ENCODE measurements around the gene UBL3. TPM values are rescaled to one million over a fixed set of nuclear protein-coding genes. Genes with fewer than 3 reads are reported as not detected.

The UBL3 gene, protein sequence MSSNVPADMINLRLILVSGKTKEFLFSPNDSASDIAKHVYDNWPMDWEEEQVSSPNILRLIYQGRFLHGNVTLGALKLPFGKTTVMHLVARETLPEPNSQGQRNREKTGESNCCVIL
- polyA plus RNA-seq (2011; rRNA removed) (16.8 and 24.7 TPM in 2 replicates), polyA minus RNA-seq (2011; rRNA and poly(A)+ RNA removed) (9.9 and 15.0 TPM in 2 replicates)

DNA sequence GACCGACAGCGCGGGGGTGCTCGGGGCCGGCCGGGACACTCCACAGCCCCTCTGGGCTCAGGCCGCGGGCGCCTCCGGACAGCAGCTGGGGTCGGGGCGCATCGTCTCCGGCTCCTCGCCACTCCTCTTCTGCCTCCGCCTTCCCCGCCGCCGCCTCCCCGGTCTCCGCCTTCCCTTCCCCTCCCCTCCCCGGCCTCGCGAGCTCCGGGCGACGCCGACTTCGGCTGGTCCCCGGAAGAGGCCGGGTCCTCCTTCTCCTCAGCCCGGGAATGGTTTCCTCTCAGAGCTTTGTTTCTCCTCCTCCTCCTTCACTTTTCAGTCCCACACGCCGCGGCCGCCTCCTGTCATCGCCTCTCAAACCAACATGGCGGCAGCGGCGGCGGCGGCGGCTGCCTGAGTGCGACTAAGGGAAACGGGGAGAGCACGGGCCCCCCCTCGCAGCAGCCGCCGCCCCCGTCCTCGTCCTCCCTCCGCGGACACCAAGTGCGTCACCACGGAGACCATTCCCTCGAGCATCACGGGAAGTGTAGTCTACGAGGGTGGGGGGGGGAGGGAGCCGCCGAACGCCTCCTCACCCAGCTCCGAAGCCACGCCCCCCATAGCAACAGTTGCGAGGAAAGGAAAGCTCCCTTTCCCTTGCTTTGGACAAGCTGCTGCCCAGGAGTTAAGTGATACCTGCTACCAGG is at the start of gene UBL3:
Gene UBL3 (minus strand): TSS at position 405 of the 686 bp plus-strand sequence. CDS start 1,079 bp downstream, outside the sequence.
- H3K27ac ChIP-seq (ENCODE audit: low read depth, low read length) = peak within 1 kb of the TSS; percentile 99
- no peaks in the 10 kb centered on the region; the same call in 1 of the 2 replicates for H3K9me3 ChIP-seq (ENCODE audit: control insufficient read depth, insufficient read depth, low read length)
- TF ChIP-seq, protein P1, sequence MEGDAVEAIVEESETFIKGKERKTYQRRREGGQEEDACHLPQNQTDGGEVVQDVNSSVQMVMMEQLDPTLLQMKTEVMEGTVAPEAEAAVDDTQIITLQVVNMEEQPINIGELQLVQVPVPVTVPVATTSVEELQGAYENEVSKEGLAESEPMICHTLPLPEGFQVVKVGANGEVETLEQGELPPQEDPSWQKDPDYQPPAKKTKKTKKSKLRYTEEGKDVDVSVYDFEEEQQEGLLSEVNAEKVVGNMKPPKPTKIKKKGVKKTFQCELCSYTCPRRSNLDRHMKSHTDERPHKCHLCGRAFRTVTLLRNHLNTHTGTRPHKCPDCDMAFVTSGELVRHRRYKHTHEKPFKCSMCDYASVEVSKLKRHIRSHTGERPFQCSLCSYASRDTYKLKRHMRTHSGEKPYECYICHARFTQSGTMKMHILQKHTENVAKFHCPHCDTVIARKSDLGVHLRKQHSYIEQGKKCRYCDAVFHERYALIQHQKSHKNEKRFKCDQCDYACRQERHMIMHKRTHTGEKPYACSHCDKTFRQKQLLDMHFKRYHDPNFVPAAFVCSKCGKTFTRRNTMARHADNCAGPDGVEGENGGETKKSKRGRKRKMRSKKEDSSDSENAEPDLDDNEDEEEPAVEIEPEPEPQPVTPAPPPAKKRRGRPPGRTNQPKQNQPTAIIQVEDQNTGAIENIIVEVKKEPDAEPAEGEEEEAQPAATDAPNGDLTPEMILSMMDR (IDR thresholded peaks at IDR 0.05; ENCODE audit: low read depth, low read length) = no peak
- DNase-seq (ENCODE audit: low read depth, low spot score) = peak; percentile 87
- CTCF ChIA-PET = interaction anchor here (0.6 to 13.2 kb wide), 8 partner anchors 10 to 296 kb away, joined by 3 to 198 read pairs (median 6); no protein-coding TSS in a partner anchor
- POLR2A ChIA-PET = interaction anchor here (0.6 to 4.9 kb wide), 13 partner anchors 11 to 686 kb away, joined by 3 to 37 read pairs (median 4); no protein-coding TSS in a partner anchor
- no peaks in the 10 kb centered on the region for H3K27me3 ChIP-seq (ENCODE audit: control insufficient read depth, insufficient read depth, low read length)
- H3K4me3 ChIP-seq (ENCODE audit: low read depth, low read length) = peak within 1 kb of the TSS; percentile 70

DNA sequence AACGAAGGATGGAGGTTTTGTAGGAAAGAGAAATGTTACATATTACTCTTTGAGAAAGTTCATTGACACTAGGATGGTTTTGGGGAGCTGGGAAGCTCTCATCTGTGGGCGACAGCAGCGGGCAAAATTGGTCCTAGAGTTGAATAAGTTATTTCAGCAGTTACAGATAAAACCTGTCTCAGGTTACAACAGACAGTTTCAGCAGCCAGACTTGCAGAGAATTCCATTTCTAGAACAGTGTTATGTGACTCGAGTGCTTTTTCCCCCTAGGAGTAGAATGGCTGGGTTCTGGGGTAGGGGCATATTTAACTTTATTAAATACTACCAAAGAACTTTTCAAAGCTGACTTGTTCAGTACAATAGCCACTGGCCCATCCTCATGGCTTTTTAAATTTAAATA is 46.7 kb upstream of the UBL3 start:
- H3K9me3 ChIP-seq (ENCODE audit: control insufficient read depth, insufficient read depth, low read length) = no peaks in the 10 kb centered on the region
- H3K27me3 ChIP-seq (ENCODE audit: control insufficient read depth, insufficient read depth, low read length) = no peaks in the 10 kb centered on the region
- DNase-seq (ENCODE audit: low read depth, low spot score) = no peak
- H3K4me3 ChIP-seq (ENCODE audit: low read depth, low read length) = no peak overlapping the region
- no peak overlapping the region for H3K27ac ChIP-seq (ENCODE audit: low read depth, low read length)
- POLR2A ChIA-PET = no interaction called here
- TF ChIP-seq, protein P1 (IDR thresholded peaks at IDR 0.05; ENCODE audit: low read depth, low read length) = no peak
- CTCF ChIA-PET = interaction anchor here (0.8 kb wide), 1 partner anchor 27 kb away, joined by 4 read pairs; no protein-coding TSS in a partner anchor

DNA sequence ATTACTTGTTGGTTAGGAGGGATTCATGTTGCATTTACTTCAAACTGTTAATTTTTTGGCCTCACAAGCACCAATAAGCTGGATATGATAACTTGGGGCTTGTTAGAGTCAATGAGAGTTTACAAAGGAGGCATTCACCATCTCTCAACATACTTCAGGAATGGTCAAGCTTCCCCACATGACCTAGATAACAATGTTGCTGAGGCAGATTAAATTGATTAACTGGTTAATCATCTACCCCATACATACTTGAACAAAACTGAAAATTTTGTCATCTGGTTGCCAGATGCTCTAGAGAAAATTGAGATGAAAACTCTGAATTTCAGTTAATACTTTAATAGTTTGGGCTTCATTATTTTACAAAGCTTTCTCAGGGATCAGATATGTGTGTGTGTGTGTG is 43.0 kb upstream of the UBL3 start:
- no peak for DNase-seq (ENCODE audit: low read depth, low spot score)
- no peaks in the 10 kb centered on the region for H3K27me3 ChIP-seq (ENCODE audit: control insufficient read depth, insufficient read depth, low read length)
- H3K9me3 ChIP-seq (ENCODE audit: control insufficient read depth, insufficient read depth, low read length) = no peaks in the 10 kb centered on the region
- TF ChIP-seq, protein P1 (IDR thresholded peaks at IDR 0.05; ENCODE audit: low read depth, low read length) = no peak
- H3K4me3 ChIP-seq (ENCODE audit: low read depth, low read length) = no peak overlapping the region
- POLR2A ChIA-PET = no interaction called here
- H3K27ac ChIP-seq (ENCODE audit: low read depth, low read length) = no peak overlapping the region
- CTCF ChIA-PET = no interaction called here

DNA sequence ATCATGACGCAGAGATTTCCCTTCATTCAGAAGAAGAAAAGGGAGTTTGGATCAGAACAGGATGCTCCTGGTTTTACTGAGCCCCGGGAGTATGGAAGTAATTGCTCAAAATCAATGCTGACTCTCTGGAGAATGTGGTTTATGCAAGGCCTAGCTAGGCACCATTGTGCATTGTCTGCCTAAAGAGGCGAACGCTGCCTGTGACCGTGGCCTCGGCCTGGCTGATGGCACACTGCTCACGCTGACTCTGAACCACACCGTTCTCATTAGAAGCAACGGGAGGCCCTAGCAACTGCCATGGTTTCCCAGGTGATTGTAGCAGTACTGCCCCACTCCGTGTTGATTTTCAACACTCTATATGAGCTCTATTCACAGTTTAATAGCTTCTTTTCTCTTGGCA is 41.7 kb upstream of the UBL3 start:
- DNase-seq (ENCODE audit: low read depth, low spot score) = no peak
- no peak overlapping the region for H3K27ac ChIP-seq (ENCODE audit: low read depth, low read length)
- TF ChIP-seq, protein P1 (IDR thresholded peaks at IDR 0.05; ENCODE audit: low read depth, low read length) = no peak
- no peak overlapping the region for H3K4me3 ChIP-seq (ENCODE audit: low read depth, low read length)
- no peaks in the 10 kb centered on the region for H3K9me3 ChIP-seq (ENCODE audit: control insufficient read depth, insufficient read depth, low read length)
- POLR2A ChIA-PET = no interaction called here
- no peaks in the 10 kb centered on the region for H3K27me3 ChIP-seq (ENCODE audit: control insufficient read depth, insufficient read depth, low read length)
- CTCF ChIA-PET = interaction anchor here (0.5 kb wide), 1 partner anchor 126 kb away, joined by 3 read pairs; no protein-coding TSS in a partner anchor

DNA sequence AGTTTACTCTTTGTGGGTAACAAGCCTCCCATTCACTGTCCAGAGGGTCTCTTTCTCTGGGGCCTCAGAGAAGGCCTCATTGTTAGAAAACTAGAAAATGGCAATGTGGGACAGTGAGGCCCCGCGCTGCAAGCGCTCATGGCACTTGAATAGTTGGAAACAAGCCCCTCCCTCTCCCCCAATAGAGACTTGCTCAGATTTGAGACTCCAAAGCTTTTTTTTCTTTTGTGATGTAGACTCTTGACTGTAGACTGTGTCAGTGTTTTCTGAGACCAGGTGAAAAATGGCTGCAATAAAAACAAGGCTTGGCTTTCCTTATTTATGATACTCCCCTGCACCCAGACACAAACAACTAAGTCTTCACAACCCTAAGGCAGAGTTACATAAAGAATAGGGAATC is 38.7 kb upstream of the UBL3 start:
- Histone ChIP-seq H3K27ac (ENCODE audit: low read depth, low read length) (no peak overlapping the region), H3K4me3 (ENCODE audit: low read depth, low read length) (no peak overlapping the region), H3K9me3 (ENCODE audit: control insufficient read depth, insufficient read depth, low read length) (no peaks in the 10 kb centered on the region), H3K27me3 (ENCODE audit: control insufficient read depth, insufficient read depth, low read length) (no peaks in the 10 kb centered on the region)
- ChIA-PET CTCF (no interaction called here), POLR2A (no interaction called here)
- TF ChIP-seq, protein P1 (IDR thresholded peaks at IDR 0.05; ENCODE audit: low read depth, low read length) = no peak
- DNase-seq (ENCODE audit: low read depth, low spot score) = no peak
